Gastroesophageal sphincter (tissue), 3 donors: ENCODE results near the gene GGTLC2.

ENCODE experiments used
- POLR2A ChIP-seq, 2 donors: fragments of 450-650 bp; IDR thresholded peaks; one replicate each; pipeline ENCODE4 v1.6.1; 2017; ENCODE audit warnings: antibody characterized with exemption in 2 of 2, mild to moderate bottlenecking in 2 of 2, moderate library complexity in 1 of 2
- TF ChIP-seq, protein P1 (sequence below), 4 experiments: fragments of 200-600 bp in 2 of 4; fragments of 450-650 bp in 2 of 4; sonication (generic) in 1 of 4; IDR thresholded peaks; one replicate each; pipeline ENCODE4 v1.5.1; 2017 to 2019; ENCODE audit warnings: antibody characterized with exemption in 4 of 4, mild to moderate bottlenecking in 2 of 4, moderate library complexity in 2 of 4

DNA sequence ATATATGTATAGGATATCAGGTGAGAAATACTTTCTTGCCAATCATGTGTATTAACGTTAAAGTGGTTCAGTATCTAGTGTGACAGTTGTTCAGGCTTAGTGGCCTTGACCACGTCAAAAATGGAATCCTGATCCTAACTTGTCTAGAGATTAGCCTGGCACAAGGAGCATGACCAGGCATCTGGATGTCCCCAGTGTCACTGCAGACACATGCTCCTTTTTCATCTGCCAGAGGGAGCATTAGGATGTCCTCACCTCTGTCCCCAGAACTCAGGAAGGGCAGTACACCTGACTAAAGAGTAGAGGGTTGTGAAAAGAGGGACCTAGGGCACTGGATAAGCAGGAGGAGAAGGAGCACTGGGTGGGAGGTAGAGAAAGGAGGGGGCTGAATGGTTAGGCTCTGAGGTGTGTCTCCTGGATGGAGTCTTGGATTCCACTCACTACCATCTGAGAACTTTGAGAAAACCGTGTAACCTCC lies 40.9 kb upstream of the GGTLC2 start:
- no peak for TF ChIP-seq POLR2A (IDR thresholded peaks at IDR 0.05)
- TF ChIP-seq, protein P1, sequence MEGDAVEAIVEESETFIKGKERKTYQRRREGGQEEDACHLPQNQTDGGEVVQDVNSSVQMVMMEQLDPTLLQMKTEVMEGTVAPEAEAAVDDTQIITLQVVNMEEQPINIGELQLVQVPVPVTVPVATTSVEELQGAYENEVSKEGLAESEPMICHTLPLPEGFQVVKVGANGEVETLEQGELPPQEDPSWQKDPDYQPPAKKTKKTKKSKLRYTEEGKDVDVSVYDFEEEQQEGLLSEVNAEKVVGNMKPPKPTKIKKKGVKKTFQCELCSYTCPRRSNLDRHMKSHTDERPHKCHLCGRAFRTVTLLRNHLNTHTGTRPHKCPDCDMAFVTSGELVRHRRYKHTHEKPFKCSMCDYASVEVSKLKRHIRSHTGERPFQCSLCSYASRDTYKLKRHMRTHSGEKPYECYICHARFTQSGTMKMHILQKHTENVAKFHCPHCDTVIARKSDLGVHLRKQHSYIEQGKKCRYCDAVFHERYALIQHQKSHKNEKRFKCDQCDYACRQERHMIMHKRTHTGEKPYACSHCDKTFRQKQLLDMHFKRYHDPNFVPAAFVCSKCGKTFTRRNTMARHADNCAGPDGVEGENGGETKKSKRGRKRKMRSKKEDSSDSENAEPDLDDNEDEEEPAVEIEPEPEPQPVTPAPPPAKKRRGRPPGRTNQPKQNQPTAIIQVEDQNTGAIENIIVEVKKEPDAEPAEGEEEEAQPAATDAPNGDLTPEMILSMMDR (IDR thresholded peaks at IDR 0.05), result no peak
